IMR-90 (cell line): ENCODE data around the gene CARD10. TPM values are rescaled to one million over a fixed set of nuclear protein-coding genes. Genes with fewer than 3 reads are reported as not detected.

Experiments used
- ATAC-seq: fragments of 200-7000 bp; cut with Tn5 transposase; 2 replicates; pipeline ENCODE4 v1.9.1; 2020; ENCODE audit warnings: low read depth, mild to moderate bottlenecking, moderate library complexity
- BruUV-seq: library from RNA; stranded (reverse); fragments of 400-500 nt; replicated peaks from 2 replicates; lab custom pipeline; 2021; lab: Mats Ljungman, UMichigan
- CTCF ChIA-PET: fragments of 300-600 bp; formaldehyde crosslinking; extraction: SDS; loops from one replicate; lab custom pipeline; 2021; ENCODE audit warnings: antibody characterized with exemption; lab: Yijun Ruan, JAX
- POLR2A ChIA-PET: fragments of 300-600 bp; sonication (Branson Sonifier 250); formaldehyde crosslinking; loops from one replicate; lab custom pipeline; 2022; ENCODE audit warnings: antibody characterized with exemption; ENCODE audit not compliant: unreplicated experiment; lab: Charles Lee
- DNase-seq: peaks from one replicate; pipeline ENCODE4 v3.0.0; 2013
- H2AFZ ChIP-seq: replicated peaks from 2 replicates; pipeline ENCODE3; 2013; ENCODE audit warnings: low read length, mild to moderate bottlenecking; ENCODE audit not compliant: poor library complexity
- H2AK5ac ChIP-seq: 2 replicates; pipeline ENCODE4 v1.6.1; 2013; ENCODE audit warnings: low read depth, low read length, inconsistent platforms
- H2AK9ac ChIP-seq: replicated peaks from 2 replicates; pipeline ENCODE3; 2013; ENCODE audit warnings: mild to moderate bottlenecking, low read depth, low read length, moderate library complexity; ENCODE audit not compliant: poor library complexity
- H2BK120ac ChIP-seq: 2 replicates; pipeline ENCODE4 v1.6.1; 2013; ENCODE audit warnings: low read depth, low read length, inconsistent platforms
- H2BK15ac ChIP-seq: 3 replicates; pipeline ENCODE4 v1.6.1; 2013; ENCODE audit warnings: low read depth, low read length, inconsistent platforms
- H2BK20ac ChIP-seq: 2 replicates; pipeline ENCODE4 v1.6.1; 2013; ENCODE audit warnings: low read depth, mild to moderate bottlenecking, inconsistent platforms, low read length, moderate library complexity
- H2BK5ac ChIP-seq: 2 replicates; pipeline ENCODE4 v1.6.1; 2013; ENCODE audit warnings: mild to moderate bottlenecking, low read depth, low read length, inconsistent platforms; ENCODE audit not compliant: poor library complexity, severe bottlenecking
- H3K14ac ChIP-seq: replicated peaks from 2 replicates; pipeline ENCODE4 v1.6.1; 2013; ENCODE audit warnings: low read depth, low read length, inconsistent platforms
- H3K18ac ChIP-seq: 2 replicates; pipeline ENCODE4 v1.6.1; 2013; ENCODE audit warnings: low read depth, low read length, control low read depth
- H3K23ac ChIP-seq: 2 replicates; pipeline ENCODE4 v1.6.1; 2013; ENCODE audit warnings: low read depth, low read length, inconsistent platforms
- H3K27ac ChIP-seq: 2 replicates; pipeline ENCODE4 v1.5.1; 2013; ENCODE audit warnings: mild to moderate bottlenecking, control low read depth, low read length; ENCODE audit not compliant: insufficient read depth
- H3K27me3 ChIP-seq: 2 replicates; pipeline ENCODE4 v1.6.1; 2013; ENCODE audit warnings: low read length; ENCODE audit not compliant: control insufficient read depth, insufficient read depth
- H3K36me3 ChIP-seq: 2 replicates; pipeline ENCODE4 v1.6.1; 2013; ENCODE audit warnings: low read length, mixed read lengths; ENCODE audit not compliant: control insufficient read depth, insufficient read depth
- H3K4ac ChIP-seq: 2 replicates; pipeline ENCODE4 v1.6.1; 2013; ENCODE audit warnings: low read depth, low read length, inconsistent platforms
- H3K4me1 ChIP-seq: 2 replicates; pipeline ENCODE4 v1.6.1; 2013; ENCODE audit warnings: low read length, mixed read lengths; ENCODE audit not compliant: control insufficient read depth, insufficient read depth
- H3K4me2 ChIP-seq: 2 replicates; pipeline ENCODE4 v1.6.1; 2013; ENCODE audit warnings: low read depth, mild to moderate bottlenecking, control low read depth, low read length, moderate library complexity
- H3K4me3 ChIP-seq: 2 replicates; pipeline ENCODE4 v1.5.1; 2013; ENCODE audit warnings: low read depth, mild to moderate bottlenecking, control low read depth, low read length, moderate library complexity; ENCODE audit not compliant: insufficient read depth
- H3K56ac ChIP-seq: 2 replicates; pipeline ENCODE4 v1.6.1; 2013; ENCODE audit warnings: low read length, inconsistent platforms; ENCODE audit not compliant: insufficient read depth; ENCODE audit errors: extremely low read depth
- H3K79me1 ChIP-seq, 2 experiments: 2 replicates each; pipeline ENCODE4 v1.6.1; 2013; ENCODE audit warnings: low read length in 2 of 2, inconsistent platforms in 1 of 2, low read depth in 1 of 2
- H3K9ac ChIP-seq: 2 replicates; pipeline ENCODE4 v1.6.1; 2013; ENCODE audit warnings: low read depth, low read length, control low read depth
- H3K9me1 ChIP-seq: 2 replicates; pipeline ENCODE4 v1.6.1; 2013; ENCODE audit warnings: low read length, inconsistent platforms; ENCODE audit not compliant: insufficient read depth
- H3K9me3 ChIP-seq: 2 replicates; pipeline ENCODE4 v1.6.1; 2013; ENCODE audit warnings: low read length; ENCODE audit not compliant: control insufficient read depth, insufficient read depth
- H4K20me1 ChIP-seq: 2 replicates; pipeline ENCODE4 v1.6.1; 2013; ENCODE audit warnings: low read length, inconsistent platforms; ENCODE audit not compliant: insufficient read depth
- H4K5ac ChIP-seq: 2 replicates; pipeline ENCODE4 v1.6.1; 2013; ENCODE audit warnings: mild to moderate bottlenecking, low read depth, low read length, control low read depth
- H4K8ac ChIP-seq, 2 experiments: 2 replicates each; pipeline ENCODE4 v1.6.1; 2013; ENCODE audit warnings: low read depth in 2 of 2, low read length in 2 of 2, control low read depth in 1 of 2, inconsistent platforms in 1 of 2
- H4K91ac ChIP-seq: 2 replicates; pipeline ENCODE4 v1.6.1; 2013; ENCODE audit warnings: low read depth, low read length, inconsistent platforms; ENCODE audit not compliant: insufficient read depth
- BHLHE40 ChIP-seq: fragments of 150-350 bp; IDR thresholded peaks from 2 replicates; pipeline ENCODE4 v1.6.1; 2016; ENCODE audit warnings: mild to moderate bottlenecking, low read depth, low read length
- CEBPB ChIP-seq: IDR thresholded peaks from 2 replicates; pipeline ENCODE4 v1.6.1; 2012; ENCODE audit warnings: low read depth, low read length, improper control_type of control experiment
- CHD1 ChIP-seq: IDR thresholded peaks from 2 replicates; pipeline ENCODE4 v1.6.1; 2012; ENCODE audit warnings: low read depth, low read length, improper control_type of control experiment
- ELK1 ChIP-seq: fragments of 150-350 bp; IDR thresholded peaks from 2 replicates; pipeline ENCODE4 v1.6.1; 2016; ENCODE audit warnings: low read depth, mild to moderate bottlenecking, low read length, moderate library complexity, borderline replicate concordance
- FOS ChIP-seq: fragments of 150-350 bp; IDR thresholded peaks from 2 replicates; pipeline ENCODE4 v1.6.1; 2016; ENCODE audit warnings: low read depth, low read length
- MAZ ChIP-seq: IDR thresholded peaks from 2 replicates; pipeline ENCODE4 v1.6.1; 2012; ENCODE audit warnings: low read depth, mild to moderate bottlenecking, low read length, improper control_type of control experiment, moderate library complexity, borderline replicate concordance
- MXI1 ChIP-seq: IDR thresholded peaks from 2 replicates; pipeline ENCODE4 v1.6.1; 2012; ENCODE audit warnings: low read depth, mild to moderate bottlenecking, low read length, moderate library complexity, borderline replicate concordance
- NFE2L2 ChIP-seq: fragments of 150-350 bp; IDR thresholded peaks from 2 replicates; pipeline ENCODE4 v1.6.1; 2016; ENCODE audit warnings: low read depth, mild to moderate bottlenecking, low read length
- POLR2A ChIP-seq: IDR thresholded peaks from 2 replicates; pipeline ENCODE4 v1.6.1; 2012; ENCODE audit warnings: mild to moderate bottlenecking, low read depth, low read length
- RAD21 ChIP-seq: IDR thresholded peaks from 2 replicates; pipeline ENCODE4 v1.6.1; 2012; ENCODE audit warnings: low read length, improper control_type of control experiment
- RCOR1 ChIP-seq: IDR thresholded peaks from 2 replicates; pipeline ENCODE4 v1.6.1; 2012; ENCODE audit warnings: mild to moderate bottlenecking, low read length, improper control_type of control experiment; ENCODE audit not compliant: insufficient replicate concordance
- RFX5 ChIP-seq: IDR thresholded peaks from 2 replicates; pipeline ENCODE4 v1.8.0; 2012; ENCODE audit warnings: low read depth, mild to moderate bottlenecking, low read length, moderate library complexity
- SMC3 ChIP-seq: fragments of 150-350 bp; IDR thresholded peaks from 2 replicates; pipeline ENCODE4 v1.6.1; 2016; ENCODE audit warnings: low read depth, mild to moderate bottlenecking, antibody characterized with exemption, low read length, moderate library complexity
- WGBS, 2 experiments: methylation state at CpG; one replicate each; pipeline versions ENCODE4 v1.1.5 to v1.1.7; 2013; ENCODE audit warnings: missing lambda C conversion rate in 2 of 2; ENCODE audit not compliant: insufficient read length in 1 of 2; ENCODE audit errors: extremely low coverage in 2 of 2; 5-methylcytosine and 5-hydroxymethylcytosine counted together
- dilution Hi-C: fragments of 300-500 bp; cut with HindIII; formaldehyde crosslinking; loops from one replicate; pipeline ENCODE4 v1.14.3; 2018; ENCODE audit warnings: low sequenced_read_pairs; ENCODE audit not compliant: unreplicated experiment
- in situ Hi-C: fragments of 300-500 bp; cut with MboI; formaldehyde crosslinking; loops from 3 replicates; pipeline ENCODE4 v1.14.3; 2019; ENCODE audit warnings: low sequenced_read_pairs, inconsistent platforms, mixed read lengths
- intact Hi-C: fragments of 100-400 bp; cut with micrococcal nuclease; formaldehyde crosslinking; loops from 2 replicates; pipeline ENCODE4 v1.10.0; 2022
- polyA plus RNA-seq, 3 experiments: library from polyadenylated mRNA; depleted of rRNA; stranded (reverse); fragments of >200 nt; gene quantifications; 2 replicates each; pipeline ENCODE4 v1.2.3, GENCODE V29; 2012; ENCODE audit warnings: low replicate concordance in 1 of 3
- total RNA-seq: library from RNA; depleted of rRNA; stranded (reverse); fragments of >200 nt; gene quantifications from 2 replicates; pipeline ENCODE4 v1.2.3, GENCODE V29; 2012
- TF ChIP-seq, protein P1 (sequence below): conservative IDR thresholded peaks from 2 replicates; pipeline ENCODE4 v1.5.1; 2012; ENCODE audit warnings: mild to moderate bottlenecking, low read depth, low read length, improper control_type of control experiment
- TF ChIP-seq, protein P2 (sequence below): fragments of 150-350 bp; IDR thresholded peaks from 2 replicates; pipeline ENCODE4 v1.6.1; 2017; ENCODE audit warnings: mild to moderate bottlenecking, antibody characterized with exemption, low read length, low read depth

CARD10 gene
- total and polyA plus RNA-seq, 2 of the 4 experiments (the other 2 are of a cell fraction): 6.1 to 18.4 TPM

DNA sequence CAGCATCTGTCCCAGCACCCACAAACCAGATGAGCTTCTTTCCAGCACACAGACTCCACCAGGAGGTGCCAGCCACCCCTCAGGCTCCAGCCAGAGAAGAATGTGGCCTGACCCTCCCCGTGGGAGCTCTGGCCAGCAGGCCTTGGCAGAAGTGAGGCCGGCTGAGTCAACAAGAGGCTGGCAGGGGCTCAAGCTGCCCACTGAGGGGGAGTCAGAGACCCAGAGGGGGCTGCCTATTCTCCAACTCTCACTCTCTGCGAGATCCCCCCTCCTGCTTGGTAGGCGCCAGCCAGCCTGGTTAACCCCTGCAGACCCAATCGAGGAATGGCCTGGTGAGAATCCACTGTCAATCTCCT, 30.5 kb upstream of the CARD10 start:
- Histone ChIP-seq H2BK15ac (no peak overlapping the region), H3K79me1 (peaks cover 0 to 21% of the 10 kb centered on the region in 2 experiments; a peak in 2 of 4 replicates), H4K91ac (no peak overlapping the region), H3K4me2 (no peak overlapping the region), H2AK9ac (peak overlapping the region; percentile 35), H3K9me1 (peaks cover 26% of the 10 kb centered on the region), H4K20me1 (no peaks in the 10 kb centered on the region), H3K27me3 (no peaks in the 10 kb centered on the region), H3K27ac (no peak overlapping the region), H2BK20ac (0 out of 2 replicates have a peak overlapping the region, but pooled peaks have one; percentile 32), H3K4me1 (peaks cover 37% of the 10 kb centered on the region), H2AK5ac (0 out of 2 replicates have a peak overlapping the region, but pooled peaks have one; percentile 64), H2AFZ (no peak overlapping the region), H3K9ac (no peak overlapping the region; the same call in 1 of the 2 replicates), H3K23ac (no peak overlapping the region), H2BK120ac (no peak overlapping the region), H3K9me3 (no peaks in the 10 kb centered on the region), H2BK5ac (no peak overlapping the region), H3K18ac (no peak overlapping the region), H3K4me3 (no peak overlapping the region), H3K56ac (no peak overlapping the region), H3K4ac (0 out of 2 replicates have a peak overlapping the region, but pooled peaks have one; percentile 14), H3K36me3 (no peaks in the 10 kb centered on the region), H4K5ac (no peak overlapping the region), H4K8ac (no peak overlapping the region), H3K14ac (no peak overlapping the region)
- ChIA-PET CTCF (interaction anchor here (0.7 to 2.7 kb wide), 6 partner anchors 10 to 43 kb away, joined by 3 to 14 read pairs (median 5); partner anchors contain the start of gene CDC42EP1), POLR2A (interaction anchor here (0.6 to 1.4 kb wide), 3 partner anchors 9 to 43 kb away, joined by 3 to 6 read pairs (median 4); no protein-coding TSS in a partner anchor)
- peak; percentile 50 for DNase-seq
- in situ Hi-C loops (no loop called here), dilution Hi-C loops (no loop called here), intact Hi-C loops (loop anchor here (5.0 kb wide), 2 partner anchors 58 to 128 kb away; partner anchors contain the start of genes GGA1 and LGALS1)
- 0 out of 2 replicates have a peak, but pooled peaks have one; percentile 5 for ATAC-seq
- BruUV-seq: no TSS peak
- TF ChIP-seq CHD1: no peak
- TF ChIP-seq, protein P1, sequence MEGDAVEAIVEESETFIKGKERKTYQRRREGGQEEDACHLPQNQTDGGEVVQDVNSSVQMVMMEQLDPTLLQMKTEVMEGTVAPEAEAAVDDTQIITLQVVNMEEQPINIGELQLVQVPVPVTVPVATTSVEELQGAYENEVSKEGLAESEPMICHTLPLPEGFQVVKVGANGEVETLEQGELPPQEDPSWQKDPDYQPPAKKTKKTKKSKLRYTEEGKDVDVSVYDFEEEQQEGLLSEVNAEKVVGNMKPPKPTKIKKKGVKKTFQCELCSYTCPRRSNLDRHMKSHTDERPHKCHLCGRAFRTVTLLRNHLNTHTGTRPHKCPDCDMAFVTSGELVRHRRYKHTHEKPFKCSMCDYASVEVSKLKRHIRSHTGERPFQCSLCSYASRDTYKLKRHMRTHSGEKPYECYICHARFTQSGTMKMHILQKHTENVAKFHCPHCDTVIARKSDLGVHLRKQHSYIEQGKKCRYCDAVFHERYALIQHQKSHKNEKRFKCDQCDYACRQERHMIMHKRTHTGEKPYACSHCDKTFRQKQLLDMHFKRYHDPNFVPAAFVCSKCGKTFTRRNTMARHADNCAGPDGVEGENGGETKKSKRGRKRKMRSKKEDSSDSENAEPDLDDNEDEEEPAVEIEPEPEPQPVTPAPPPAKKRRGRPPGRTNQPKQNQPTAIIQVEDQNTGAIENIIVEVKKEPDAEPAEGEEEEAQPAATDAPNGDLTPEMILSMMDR: peak; percentile 48
- TF ChIP-seq, protein P2, sequence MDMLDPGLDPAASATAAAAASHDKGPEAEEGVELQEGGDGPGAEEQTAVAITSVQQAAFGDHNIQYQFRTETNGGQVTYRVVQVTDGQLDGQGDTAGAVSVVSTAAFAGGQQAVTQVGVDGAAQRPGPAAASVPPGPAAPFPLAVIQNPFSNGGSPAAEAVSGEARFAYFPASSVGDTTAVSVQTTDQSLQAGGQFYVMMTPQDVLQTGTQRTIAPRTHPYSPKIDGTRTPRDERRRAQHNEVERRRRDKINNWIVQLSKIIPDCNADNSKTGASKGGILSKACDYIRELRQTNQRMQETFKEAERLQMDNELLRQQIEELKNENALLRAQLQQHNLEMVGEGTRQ: no peak
- no peak for TF ChIP-seq RCOR1
- no peak for TF ChIP-seq BHLHE40
- TF ChIP-seq MXI1: no peak
- no peak for TF ChIP-seq FOS
- TF ChIP-seq RFX5: no peak
- peak; percentile 49 for TF ChIP-seq RAD21
- peak; percentile 61; the same call in 1 of the 2 replicates for TF ChIP-seq MAZ
- TF ChIP-seq POLR2A: no peak
- TF ChIP-seq ELK1: no peak
- peak; percentile 53 for TF ChIP-seq SMC3
- TF ChIP-seq NFE2L2: no peak
- no peak for TF ChIP-seq CEBPB
- no CpG with 5 or more reads among the region's 5 CpGs for WGBS, 2 experiments
